ENCODE measurements around the gene PMS1.
"Not testable (repeated sequence)": the region's sequence is repeated elsewhere in the genome, so short reads cannot be mapped to it uniquely, and the experiment has no call there.

PMS1 gene

DNA sequence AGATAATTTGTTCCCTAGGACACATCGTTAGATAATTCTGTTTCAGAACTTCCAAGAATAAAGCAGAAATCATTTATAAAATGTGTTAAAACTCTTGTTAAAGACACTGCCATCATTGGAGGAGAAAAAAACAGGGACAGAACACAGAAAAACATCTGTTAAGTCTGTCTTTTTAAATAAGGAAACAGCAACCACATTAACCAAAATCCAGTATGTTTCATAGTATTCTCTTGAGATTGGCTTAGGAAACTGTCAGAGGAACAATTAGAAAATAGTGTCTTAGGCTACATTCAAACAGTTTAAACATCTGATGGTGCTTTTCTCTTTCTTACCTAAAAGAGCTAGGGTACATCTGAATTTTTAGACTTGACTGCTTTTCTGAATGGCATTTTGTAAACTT lies 81.6 kb downstream of the PMS1 start:
- DNase-seq = no peak

DNA sequence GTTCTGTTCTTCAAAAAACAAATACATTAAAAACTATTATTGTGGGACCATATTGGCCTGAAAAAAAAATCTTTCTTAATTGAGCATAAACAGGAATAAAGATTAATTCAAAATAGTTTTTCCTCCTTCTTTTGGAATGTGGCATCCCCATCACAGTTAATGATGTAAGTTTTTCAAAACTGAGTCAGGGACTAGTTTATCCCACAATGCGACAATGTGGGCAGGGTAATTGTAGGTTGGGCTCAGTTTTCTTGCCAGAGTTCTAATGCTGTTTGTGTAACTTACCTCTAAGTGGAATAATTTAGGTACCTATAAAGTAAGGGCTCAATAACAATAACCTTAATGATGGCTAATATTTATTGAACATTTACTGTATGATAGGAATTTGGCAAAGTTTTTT lies 82.0 kb downstream of the PMS1 start:
- DNase-seq = peak; percentile 37

DNA sequence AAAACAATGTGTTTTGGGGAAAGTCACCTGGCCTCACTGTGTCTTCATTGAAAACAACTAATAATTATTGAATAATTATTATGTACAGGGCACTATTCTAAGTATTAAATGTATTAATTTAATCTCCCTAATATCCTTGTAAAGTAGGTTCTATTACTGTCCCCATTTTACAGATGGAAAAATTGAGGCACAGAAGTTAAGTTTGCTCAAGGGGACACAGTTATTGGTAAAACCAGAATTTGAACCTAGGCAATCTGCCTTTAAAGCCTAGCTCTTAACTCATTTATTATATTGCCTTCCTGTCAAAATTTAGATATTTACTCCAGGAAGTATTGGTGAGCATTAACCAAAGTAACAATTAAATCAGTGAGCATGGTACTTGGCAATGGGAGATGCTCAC lies 84.6 kb downstream of the PMS1 start:
- no peak for DNase-seq

DNA sequence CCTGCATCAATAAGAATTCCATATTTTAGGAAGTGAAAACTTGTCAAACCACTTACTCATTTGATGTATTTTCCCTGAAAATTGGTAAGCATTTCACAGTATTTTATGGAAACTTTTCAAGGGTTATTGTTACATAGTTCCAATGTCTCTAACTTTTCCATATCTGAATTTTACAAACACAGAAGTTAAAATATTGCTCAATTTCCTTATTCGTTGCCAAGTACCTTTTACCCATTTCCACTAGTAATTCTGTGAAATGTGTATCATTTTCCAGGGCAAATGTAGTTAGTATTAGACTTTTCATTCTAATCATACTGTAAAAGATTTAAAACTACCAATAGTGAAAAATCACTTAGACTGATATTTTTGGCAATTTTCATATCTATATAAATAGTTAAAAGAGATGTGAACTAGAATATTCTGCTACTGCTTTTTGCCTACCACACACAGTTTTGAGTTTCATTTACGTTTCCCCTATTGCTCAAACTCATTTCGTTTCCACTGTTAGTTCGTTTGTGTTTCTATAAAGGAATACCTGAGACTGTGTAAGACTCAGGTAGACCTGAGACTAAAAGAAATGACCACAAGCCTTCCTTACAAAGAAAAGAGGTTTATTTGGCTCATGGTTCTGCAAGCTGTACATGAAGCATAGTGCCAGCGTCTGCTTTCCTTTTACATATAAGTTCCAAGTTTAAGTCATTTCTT lies 86.3 kb downstream of the PMS1 start:
- no peak for DNase-seq

DNA sequence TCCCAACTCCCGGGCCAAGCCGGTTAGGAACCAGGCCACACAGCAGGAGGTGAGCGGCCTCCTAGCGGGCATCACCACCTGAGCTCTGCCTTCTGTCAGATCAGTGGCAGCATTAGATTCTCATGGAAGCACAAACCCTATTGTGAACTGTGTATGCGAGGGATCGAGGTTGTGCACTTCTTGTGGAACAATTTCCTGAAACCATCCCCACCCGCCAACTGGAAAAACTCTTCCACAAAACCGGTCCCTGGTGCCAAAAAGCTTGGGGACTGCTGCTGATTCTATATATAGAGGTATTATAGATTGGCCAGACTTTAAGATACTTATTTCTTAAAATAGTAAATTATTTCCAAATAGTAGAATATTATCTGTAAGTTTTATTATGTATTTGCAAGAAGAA lies 89.4 kb downstream of the PMS1 start:
- no peak for DNase-seq

DNA sequence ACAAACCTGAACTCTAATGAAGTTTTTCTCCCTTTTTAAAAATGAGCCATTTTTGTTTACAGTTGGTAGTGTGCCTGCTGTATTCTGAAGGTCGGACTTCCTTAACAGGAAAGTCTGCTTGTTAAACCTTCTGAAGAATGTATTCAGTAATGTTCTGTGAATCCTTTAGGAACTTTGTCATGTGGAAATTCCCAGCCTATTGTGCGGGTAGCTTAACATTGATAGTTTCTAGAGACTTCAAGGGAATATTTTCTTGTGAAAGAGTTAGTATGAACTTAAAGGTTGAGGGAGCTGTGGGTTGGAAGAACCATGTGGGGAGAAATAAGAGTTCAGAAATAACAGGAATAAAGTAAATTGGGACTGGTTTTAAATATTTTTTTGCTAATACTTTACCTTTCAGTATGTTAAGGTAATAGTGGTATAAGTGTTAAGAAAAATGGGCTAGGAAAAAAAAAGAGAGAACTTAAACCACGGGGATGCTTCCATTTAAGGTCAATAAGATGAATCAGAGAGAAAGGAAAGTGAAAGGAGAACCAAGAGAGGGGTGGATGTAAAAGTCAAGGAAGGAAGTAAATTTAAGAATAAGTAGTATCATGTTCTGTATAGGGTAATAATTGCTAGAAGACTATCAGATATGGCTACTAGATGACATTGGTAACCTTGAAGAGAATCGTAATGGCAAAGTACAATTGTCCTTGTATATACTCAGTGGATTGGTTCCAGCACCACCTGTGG lies 90.5 kb downstream of the PMS1 start:
- no peak for DNase-seq

DNA sequence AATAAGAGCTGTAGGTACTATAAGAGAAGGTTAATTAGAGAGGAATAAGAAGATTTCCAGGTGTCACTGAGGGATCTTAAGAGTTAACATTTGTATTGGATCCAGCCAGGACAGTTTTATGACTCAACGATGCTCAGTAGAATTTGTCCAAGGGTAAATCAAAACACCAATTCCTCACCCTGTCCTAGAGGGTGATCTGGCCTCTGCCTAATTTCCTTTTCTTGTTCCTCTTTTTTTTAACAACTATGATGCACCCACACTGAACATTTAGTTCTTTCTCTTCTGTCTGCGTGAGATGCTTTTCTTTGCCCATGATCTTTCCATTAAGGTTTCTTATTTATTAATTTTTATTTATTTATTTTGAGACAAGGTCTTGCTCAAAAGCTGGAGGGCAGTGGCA lies 92.0 kb downstream of the PMS1 start:
- no peak for DNase-seq

DNA sequence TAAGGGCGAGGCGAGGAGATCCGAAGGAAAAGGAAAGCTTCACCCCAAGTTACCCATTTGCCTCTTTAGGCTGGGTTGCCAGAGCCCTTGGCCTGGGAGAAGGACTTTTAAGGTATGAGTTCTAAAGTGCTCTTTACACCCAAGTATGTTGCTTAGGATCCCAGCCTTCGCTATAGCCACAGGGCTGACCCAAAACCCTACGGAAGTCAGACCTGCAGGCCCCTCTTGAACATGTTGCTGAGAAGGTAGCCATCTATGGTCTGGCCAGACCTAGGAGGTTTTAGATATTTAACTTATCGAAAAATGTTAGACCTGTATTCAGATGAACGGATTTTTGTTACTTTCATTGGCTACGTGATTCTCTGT lies 95.4 kb downstream of the PMS1 start:
- no peak for DNase-seq

DNA sequence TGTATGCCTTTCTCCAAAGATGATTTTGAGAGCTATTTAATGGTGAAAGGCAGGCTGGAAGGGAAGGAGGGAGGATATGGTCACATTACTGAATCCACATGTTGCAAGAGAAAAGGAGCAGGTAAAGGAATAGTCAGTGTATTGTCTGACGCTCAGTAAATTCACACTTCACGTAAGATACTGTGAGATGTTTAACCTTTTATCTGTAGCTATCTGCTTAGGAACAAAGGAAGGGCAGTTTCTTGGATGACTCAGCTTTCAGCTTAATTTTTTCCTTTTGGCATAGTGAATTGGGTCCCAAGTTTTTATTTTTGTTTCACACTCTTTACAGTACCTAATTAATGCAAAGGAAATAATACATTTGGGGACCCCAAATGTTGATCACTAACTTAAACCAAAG lies 96.2 kb downstream of the PMS1 start:
- DNase-seq = no peak

DNA sequence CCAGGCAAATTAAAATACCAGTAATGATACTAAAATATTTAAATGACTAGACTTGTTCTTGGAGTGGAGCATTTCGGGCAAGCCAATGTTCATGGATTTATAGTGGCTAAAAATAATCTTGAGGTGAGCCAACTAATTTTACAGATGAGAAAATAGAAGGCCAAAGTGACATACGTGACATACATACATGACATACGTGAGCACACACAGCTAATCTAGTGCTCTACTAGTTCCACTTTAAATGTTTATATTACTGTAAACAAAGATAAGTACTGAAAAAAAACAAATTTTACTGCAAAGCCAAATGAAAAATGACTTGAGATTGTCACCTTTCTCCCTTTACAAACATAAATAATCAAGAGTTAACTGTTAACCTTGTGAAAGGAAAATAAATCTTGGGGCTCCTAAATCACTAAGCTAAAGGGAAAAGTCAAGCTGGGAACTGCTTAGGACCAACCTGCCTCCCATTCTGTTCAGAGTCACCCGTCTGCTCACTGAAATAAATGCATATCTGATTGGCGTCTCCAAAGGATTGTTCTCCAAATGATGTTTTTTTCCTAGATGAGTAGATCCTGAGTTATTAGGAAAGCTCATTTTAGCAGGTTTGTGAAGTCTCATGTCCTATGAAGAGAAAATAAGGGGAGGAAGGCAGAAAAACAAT lies 96.7 kb downstream of the PMS1 start:
- no peak for DNase-seq

DNA sequence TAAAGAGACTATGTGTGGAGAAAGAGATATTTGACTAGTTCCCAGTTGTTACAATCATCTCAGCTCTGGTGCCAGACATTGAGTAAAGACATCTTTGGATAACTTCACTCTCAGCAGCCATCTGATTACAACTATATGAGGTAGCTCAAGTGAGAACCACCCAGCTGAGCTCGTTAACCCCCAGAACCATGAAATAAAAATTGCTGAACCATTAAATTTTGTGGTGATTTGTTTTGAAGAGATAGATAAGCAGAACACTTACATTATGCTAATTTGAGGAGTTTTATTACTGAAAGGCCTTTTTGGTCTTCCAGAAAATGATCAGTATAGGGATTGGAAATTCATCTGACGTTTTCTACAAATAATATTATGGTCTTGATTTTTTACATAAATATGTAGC lies 101.1 kb downstream of the PMS1 start:
- DNase-seq = no peak

DNA sequence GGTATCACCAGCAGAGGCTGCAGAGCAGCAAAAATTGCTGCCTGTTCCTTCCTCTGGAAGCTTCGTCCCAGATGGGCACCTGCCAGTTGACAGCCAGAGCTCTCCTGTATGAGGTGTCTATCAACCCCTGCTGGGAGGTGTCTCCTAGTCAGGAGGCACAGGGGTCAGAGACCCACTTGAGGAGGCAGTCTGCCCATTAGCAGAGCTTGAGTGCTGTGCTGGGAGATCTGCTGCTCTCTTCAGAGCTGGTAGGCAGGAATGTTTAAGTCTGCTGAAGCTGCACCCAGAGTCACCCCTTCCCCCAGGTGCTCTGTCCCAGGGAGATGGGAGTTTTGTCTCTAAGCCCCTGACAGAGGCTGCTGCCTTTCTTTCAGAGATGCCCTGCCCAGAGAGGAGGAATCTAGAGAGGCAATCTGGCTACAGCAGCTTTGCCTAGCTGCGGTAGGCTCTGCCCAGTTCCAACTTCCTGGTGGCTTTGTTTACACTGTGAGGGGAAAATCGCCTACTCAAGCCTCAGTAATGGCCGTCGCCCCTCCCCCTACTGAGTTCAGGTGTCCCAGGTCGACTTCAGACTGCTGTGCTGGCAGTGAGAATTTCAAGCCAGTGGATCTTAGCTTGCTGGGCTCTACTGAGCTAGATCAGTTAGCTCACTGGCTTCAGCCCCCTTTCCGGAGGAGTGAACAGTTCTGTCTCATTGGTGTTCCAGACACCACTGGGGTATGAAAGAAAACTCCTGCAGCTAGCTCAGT lies 108.5 kb downstream of the PMS1 start:
- DNase-seq = not testable (repeated sequence)

DNA sequence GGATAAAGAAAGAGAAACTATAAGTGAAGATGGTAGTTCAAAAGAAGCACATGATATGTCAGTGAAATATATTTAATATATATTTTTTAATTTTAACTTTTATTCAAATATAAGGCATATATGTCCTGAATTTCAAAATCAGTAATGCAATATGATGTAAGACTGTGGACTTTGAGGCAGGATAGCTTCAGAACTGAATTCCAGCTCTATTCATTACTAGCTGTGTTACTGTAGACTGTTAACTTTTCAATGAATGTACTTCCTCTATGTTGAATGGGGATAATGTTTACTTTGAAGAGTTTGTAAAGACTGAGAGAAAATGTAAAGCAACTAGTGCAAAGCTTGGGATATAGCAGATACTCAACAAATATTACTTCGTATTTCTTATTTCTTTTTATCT lies 112.6 kb downstream of the PMS1 start:
- no peak for DNase-seq

DNA sequence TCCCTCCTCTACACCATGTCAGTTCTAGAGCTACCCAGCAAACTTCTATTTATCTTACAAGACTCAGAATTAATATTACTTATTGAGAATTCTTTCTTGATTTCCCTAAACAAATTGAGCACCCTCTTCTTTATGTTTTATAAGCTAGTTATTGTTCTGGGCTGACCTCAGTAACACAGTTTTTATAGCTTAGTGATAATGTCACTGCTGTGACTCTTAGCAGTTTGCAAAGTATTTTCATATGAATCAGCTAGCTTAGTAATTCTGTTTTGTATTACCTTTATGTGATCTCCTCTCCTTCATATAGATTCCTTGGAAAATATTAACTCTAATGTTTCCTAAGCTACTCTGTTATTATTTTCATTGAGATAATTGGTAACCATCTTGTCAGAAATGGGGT lies 114.9 kb downstream of the PMS1 start:
- peak; percentile 4 for DNase-seq

DNA sequence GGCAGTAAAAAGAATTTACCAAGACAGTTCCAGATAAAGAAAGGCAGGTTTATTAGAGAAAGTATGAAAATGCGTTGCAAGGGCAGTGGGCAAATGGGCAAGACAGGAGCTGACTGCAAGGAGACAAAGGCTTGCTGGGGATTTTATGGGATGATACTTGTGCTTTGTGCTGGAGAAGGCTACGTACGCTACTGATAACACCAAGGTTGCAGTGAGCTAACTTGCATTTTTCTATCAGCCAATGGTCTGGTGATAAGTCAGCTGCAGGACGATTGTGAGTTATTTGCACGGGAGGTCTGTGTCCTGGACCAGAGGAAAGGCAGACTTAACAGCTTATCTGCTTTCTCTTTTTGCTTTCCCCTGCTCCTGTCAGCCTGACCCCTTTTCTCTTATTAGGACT lies 116.5 kb downstream of the PMS1 start:
- no peak for DNase-seq

DNA sequence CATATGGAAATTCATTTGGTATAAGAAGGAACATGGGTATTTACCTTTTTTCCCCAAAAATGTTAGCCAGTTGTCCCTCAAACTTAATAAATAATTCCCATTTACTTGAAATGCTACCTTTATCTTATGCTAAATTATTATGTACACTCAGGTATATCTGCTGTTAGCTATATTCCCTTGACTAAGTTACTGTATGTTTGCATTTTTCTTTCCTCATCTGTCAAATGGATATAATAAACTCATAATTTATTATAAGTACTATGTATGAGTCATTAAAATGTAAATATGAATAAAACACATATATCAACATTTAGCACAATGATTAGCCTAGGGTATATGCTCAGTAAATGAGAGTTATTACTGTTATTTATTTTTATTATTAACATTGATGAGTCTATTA lies 117.4 kb downstream of the PMS1 start:
- no peak for DNase-seq

DNA sequence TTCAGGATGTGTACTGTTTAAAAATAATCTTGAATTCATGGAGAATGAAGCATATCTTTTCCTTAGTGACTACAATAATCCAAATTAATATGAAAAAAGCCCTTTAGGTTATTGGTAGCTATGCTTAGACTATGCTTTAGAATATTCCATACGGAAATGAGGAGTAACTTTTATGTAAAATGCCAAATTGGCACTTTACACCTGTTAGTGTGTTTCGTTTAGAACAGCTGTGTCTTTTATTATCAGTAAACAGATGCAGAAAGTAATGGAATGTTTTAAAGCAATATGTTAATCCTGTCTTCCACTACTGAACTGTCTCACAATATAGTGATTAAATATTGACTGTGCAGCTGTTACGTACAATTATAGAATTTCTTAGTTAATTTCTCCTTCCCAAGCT lies 129.6 kb downstream of the PMS1 start:
- DNase-seq = no peak

DNA sequence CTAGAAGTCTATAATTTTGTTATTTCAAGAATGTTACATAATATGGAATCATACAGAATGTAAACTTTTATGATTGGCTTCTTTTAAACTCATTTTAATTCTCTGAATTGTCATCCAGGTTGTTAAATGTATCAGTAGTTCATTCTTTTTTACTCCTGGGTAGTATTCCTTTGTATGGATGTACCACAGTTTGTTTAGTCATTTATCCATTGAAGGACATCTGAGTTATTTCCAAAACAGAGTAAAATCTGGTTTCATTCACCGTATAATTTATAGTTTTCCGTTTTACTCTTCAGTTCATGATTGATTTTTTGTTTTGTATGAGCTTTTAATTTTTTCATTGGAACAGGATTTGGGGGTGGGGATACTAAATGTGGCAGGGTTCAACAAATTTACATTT lies 132.4 kb downstream of the PMS1 start:
- DNase-seq = no peak
